ENCODE data around the gene ACAP2. TPM values are rescaled to one million over a fixed set of nuclear protein-coding genes. Genes with fewer than 3 reads are reported as not detected.

Gene ACAP2
- total RNA-seq, 1 donor: 92.3 TPM

DNA sequence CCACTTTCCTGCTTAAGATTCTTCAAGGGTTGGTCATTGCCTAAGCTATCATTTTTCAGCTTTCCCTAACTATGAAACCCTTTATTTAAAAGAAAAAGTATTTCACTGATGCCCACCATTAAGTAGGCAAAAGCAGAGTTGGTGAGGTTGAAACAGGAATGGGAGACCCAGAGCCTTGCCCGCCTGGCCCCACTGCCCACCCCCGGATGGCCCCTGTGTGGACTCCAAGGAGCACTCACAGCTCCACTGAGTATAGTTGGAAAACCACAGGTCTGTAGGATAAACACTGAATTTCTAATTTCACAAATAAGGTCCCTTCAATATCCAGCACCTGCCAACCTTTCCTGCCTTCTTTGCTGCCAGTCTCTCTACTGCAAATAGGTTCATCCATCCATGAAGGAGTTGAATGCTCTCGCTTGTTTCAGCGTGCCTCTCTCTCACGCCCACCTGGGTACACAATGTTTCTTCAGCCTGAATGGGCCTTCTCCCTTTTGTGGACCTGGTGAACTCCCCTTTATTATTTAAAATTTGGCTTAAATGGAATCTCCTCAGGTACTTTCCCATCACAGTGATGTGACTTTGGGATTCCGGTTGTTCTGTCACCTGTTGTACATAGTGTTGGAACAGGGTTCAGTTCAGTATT is 8.7 kb upstream of the ACAP2 start:
- TF ChIP-seq, protein P1, sequence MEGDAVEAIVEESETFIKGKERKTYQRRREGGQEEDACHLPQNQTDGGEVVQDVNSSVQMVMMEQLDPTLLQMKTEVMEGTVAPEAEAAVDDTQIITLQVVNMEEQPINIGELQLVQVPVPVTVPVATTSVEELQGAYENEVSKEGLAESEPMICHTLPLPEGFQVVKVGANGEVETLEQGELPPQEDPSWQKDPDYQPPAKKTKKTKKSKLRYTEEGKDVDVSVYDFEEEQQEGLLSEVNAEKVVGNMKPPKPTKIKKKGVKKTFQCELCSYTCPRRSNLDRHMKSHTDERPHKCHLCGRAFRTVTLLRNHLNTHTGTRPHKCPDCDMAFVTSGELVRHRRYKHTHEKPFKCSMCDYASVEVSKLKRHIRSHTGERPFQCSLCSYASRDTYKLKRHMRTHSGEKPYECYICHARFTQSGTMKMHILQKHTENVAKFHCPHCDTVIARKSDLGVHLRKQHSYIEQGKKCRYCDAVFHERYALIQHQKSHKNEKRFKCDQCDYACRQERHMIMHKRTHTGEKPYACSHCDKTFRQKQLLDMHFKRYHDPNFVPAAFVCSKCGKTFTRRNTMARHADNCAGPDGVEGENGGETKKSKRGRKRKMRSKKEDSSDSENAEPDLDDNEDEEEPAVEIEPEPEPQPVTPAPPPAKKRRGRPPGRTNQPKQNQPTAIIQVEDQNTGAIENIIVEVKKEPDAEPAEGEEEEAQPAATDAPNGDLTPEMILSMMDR (IDR thresholded peaks at IDR 0.05; ENCODE audit: insufficient read depth, low read length): no peak
- no peak for DNase-seq (ENCODE audit: low read depth)
- H3K4me3 ChIP-seq (ENCODE audit: low read depth, low read length): no peak overlapping the region

DNA sequence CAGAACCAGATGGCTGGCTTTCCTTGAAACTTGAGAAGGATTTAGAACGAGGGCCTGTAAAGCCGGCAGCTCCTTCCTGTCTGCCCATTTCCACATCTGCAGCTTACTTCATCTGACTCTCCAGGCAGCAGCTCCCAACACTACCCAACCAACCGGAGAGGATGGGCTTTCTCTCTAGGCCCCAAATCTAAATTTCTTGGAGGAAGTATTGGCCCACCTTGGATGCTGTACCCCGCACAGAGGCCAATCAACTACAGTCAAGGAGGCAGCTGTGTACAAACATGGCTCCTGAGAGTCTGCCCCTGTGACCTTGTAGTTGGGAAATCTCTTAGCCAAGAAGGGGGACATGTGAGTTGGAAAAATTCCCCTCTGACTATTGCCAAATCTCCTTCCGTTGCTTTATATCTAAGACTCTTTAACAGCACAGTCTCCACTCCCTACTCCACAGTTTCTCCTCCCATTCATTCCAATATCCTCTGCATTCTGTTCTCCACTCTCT is 8.0 kb upstream of the ACAP2 start:
- peak; percentile 86 for DNase-seq (ENCODE audit: low read depth)
- no peak overlapping the region for H3K4me3 ChIP-seq (ENCODE audit: low read depth, low read length)
- TF ChIP-seq, protein P1 (IDR thresholded peaks at IDR 0.05; ENCODE audit: insufficient read depth, low read length): no peak

DNA sequence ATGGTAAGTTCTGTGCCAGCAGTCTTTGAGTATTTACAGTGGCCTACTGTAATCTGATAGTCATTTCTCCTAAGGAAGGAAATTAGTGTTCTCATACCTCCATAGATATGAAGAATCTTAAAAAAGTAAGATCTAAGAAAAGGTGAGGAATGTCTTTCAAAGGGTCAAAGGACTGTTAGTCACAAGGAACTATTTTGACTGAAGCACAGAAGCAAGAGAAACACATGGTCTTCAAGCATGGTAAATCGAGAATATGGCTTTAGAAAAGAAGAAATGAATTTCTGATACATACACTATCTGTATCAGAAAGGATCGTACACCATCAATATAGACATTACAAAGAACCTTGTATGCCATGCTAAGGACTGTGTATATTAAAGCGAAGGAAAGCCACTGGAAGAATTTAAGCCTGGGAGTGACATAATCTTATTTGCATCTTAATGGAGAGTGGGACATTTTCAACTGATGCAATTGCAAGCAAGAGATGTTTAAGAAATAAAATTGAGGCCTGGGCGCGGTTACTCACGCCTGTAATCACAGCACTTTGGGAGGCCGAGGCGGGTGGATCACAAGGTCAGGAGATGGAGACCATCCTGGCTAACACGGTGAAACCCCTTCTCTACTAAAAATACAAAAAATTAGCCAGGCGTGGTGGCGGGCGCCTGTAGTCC is 5.5 kb upstream of the ACAP2 start:
- no peak for DNase-seq (ENCODE audit: low read depth)
- TF ChIP-seq, protein P1 (IDR thresholded peaks at IDR 0.05; ENCODE audit: insufficient read depth, low read length): no peak
- H3K4me3 ChIP-seq (ENCODE audit: low read depth, low read length): no peak overlapping the region

DNA sequence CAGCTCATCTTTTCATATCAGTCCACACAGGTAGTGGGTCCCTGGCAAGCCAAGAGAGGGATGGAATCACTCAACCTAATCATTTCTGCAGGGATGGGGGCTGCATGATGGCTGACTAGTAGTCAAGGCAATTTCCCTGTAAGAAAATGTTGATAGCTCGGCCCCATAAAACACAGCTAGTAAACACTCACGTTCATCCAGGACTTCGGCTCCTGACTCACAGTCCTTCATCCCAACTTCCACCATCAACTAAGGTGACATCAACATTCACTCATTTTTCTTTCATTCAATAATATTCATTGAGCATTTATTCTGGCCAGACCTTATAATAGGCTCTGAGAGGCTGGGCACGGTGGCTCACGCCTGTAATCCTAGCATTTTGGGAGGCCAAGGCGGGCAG is 4.4 kb upstream of the ACAP2 start:
- TF ChIP-seq, protein P1 (IDR thresholded peaks at IDR 0.05; ENCODE audit: insufficient read depth, low read length): no peak
- no peak for DNase-seq (ENCODE audit: low read depth)
- no peak overlapping the region for H3K4me3 ChIP-seq (ENCODE audit: low read depth, low read length)

DNA sequence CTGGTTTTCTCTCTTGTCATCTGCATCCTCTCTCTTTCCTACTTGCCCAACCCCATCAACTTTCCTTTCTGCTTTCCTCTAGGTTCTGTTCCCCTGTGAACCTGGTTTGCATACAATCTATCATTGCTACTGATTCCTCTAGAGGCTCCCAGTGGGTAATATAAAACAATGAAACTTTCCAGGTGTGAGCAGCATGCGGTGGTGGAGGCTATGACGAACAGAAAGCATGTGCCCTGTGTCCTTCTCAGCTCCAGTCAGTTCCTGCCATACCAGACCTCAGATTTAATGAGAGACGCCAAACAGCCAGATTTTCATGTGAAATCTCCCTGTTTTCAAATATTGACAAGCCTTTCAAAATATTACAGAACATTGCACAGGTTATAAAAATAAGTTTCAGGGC is 3.5 kb upstream of the ACAP2 start:
- TF ChIP-seq, protein P1 (IDR thresholded peaks at IDR 0.05; ENCODE audit: insufficient read depth, low read length): no peak
- H3K4me3 ChIP-seq (ENCODE audit: low read depth, low read length): no peak overlapping the region
- DNase-seq (ENCODE audit: low read depth): no peak

DNA sequence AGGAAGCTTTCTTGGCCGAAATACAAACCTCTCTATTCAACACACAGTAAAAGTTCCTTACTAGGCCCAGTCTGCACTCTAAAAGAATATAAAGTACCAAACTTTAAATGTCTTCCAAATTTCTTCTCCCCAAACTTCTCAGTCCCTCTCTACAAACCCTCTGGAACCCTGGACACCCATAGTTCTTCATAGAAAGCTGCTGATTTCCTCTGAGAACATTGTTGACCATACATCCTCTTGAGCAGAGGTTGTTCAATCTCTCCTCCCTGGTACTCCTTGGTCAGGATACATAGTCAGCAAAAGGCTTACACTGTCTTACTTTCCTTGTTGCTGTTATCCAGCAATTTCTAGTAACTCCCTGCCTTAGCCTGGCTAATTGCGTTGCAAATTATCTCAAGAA is 3.1 kb upstream of the ACAP2 start:
- DNase-seq (ENCODE audit: low read depth): no peak
- TF ChIP-seq, protein P1 (IDR thresholded peaks at IDR 0.05; ENCODE audit: insufficient read depth, low read length): no peak
- H3K4me3 ChIP-seq (ENCODE audit: low read depth, low read length): no peak overlapping the region
